SKM-1 (cell line): Measurements from ENCODE around the gene RAD51B.

Source experiments
- DNase-seq: peaks from one replicate; lab custom pipeline; 2025; ENCODE audit not compliant: unreplicated experiment; lab: John Stamatoyannopoulos, UW

The RAD51B gene

DNA sequence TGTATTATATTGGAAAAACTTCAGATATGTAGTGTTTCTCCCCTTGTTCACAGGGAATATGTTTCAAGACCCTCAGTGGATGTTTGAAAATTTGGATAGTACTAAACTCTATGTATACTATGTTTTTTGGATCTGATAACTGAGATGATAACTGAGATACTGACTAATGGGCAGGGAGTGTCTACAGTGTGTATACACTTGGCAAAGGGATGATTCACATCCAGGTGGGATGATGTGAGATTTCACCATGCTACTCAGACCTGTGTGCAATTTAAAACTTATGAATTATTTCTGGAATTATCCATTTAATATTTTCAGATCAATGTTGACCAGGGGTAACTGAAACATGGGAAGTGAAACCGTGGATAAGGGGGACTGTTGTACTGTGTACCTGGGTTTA is 13.8 kb downstream of the RAD51B start:
- no peak for DNase-seq

DNA sequence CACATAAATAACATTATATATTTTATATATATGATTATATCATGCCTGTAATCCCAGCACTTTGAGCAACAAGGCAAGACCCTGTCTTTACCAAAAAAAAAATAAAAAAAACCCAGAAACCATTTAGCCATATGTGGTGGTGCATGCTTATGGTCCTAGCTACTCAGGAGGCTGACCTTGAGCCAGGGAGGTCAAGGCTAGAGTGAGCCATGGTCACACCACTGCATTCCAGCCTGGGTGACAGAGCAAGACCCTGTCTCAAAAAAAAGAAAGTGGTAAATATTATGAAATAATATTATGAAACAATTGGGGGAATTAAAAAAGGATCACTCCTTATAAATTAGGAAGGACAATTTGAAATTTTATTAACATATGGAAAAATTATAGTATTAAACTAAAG is 16.0 kb downstream of the RAD51B start:
- DNase-seq: no peak

DNA sequence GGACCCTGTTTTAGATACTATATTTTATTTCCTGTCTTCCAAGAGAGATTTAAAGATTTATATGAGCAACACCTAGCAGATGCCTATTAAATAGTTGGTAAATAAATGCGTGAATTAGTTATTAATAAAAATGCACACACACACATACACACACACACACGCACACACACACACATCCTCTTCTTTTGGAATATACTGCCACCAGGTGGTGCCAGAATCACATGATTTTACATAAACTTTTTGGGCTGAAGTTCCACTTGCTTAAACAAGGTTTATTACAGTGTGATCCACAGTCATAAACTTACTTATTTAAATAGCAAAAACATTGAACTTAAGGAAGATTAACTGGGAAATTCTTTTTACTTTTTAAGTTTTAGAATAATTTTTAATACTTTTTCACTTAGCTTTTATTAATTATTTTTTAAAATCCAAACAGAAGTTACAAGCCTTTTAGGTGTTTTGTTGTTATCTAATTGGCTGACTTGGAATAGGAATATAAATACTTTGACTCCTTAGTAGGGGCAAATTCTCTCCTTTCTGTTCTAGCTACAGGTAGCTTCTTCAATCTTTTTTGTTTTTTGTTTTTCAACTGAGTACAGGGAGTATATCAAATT is 17.5 kb downstream of the RAD51B start:
- no peak for DNase-seq

DNA sequence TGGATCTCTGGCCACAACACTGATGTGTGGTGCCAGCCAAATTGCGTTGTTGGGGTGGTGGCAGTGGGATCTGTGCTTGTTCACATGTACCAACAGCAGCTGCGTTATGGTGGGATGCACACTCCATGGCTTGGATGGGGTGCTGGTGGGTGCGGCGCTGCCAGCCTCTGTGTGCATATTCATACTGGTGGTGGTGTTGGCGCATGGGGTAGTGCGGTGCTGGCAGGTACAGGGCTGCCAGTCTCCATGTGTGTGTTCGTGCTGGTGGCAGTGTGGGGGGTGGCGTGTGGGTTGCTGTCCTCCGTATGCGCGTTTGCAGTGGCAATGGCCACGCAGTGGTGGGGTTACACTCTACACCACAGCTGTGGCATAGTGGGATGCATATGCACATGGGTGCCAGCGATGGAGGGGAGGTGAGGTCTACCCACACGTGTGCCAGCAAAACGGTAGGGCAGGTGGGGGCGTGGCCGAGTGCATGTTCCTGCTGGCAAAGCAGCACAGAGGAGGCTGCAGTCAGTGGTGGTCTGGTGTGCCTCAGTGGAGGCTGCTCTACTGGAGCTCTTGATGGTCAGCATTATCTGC is 26.5 kb downstream of the RAD51B start:
- DNase-seq: no peak

DNA sequence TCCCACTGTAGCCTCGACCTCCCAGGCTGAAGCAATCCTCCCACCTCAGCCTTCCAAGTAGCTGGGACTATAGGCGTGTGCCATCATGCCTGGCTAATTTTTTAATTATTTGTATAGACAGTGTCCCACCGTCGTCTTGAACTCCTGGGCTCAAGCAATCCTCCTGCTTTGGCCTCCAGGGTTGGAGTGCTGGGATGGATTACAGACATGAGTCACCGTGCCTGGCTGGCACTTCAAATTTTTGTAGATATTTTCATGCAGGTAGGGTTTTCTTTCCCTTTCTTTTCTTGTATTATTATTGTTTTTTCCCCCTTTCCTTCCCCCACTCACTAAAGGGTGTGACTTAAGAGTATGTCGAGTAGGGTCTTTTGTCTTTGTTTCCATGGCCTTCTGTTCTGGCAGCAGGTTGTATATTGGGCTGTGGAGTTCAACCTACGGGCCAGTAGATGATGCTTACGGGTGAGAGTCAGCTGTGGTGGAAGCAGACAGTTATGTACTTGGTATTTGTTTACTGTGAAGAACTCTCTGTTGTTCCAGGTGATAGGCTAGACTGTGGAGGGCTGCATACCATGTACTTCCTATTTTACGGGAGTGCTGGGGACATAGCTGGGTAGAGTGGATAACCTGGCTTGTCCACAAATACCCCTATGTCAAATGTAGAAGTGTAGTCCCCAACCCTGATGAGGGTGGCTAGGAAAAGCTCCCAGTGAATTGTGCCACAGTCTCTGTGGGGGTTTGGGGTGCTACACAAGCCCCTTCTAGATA is 30.7 kb downstream of the RAD51B start:
- no peak for DNase-seq

DNA sequence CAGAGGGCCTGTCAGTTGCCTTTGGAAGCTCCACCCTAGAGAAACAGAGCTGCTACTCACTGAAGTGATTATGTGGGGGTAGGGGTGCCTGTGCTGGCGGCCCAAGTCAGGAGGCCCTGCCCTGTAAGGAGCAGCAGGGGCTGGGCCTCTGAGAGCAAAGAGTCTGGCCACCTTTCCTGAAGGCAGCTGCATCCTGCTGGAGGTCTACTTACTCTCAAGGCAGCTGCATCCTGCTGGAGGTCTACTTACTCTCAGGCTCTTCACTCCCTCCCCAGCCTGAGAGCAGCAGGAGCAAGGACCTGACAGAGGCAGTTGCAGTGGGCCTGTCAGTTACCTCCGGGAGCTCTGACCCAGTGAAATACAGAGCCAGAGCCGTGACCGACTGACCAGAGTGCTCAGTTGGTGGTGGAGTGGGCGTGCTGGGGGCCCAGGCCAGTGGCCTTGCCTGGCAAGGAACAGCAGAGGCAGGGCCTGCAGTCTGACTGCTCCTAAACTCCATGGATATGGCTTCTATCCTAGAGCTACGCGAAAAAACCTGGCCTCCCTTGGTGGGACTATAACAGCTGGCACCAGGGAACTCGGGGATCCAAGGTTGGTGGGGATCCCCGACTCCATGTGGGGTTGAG is 32.3 kb downstream of the RAD51B start:
- no peak for DNase-seq

DNA sequence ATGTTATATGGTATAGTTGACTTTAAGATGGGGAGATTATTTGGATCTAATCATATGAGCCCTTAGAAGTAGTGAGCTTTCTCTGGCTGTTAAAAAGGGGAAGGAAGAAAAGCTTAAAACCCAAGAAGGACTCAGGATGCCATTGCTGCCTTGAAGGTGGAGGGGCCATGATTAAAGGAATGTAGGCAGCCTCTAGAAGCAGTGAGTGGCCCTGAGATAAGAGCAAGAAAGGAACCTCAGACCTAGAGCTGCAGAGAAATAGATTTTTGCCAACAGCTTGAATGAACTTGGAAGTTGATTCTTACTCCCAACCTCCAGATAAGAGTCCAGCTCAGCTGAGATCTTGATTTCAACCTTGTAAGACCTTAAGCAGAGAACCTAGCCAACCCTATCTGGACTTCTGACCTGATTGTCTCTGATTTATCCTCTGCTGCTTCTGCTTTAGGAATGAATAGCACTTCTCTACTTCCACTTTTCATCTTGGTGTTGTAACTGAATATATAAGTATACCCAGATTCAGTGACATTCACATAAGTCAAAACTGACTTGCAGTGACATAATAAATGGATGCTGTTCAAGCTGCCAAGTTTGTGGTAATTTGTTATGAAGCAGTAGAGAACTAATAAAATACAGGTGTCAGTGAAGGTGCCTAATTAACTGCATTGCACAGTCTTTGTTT is 33.5 kb downstream of the RAD51B start:
- no peak for DNase-seq

DNA sequence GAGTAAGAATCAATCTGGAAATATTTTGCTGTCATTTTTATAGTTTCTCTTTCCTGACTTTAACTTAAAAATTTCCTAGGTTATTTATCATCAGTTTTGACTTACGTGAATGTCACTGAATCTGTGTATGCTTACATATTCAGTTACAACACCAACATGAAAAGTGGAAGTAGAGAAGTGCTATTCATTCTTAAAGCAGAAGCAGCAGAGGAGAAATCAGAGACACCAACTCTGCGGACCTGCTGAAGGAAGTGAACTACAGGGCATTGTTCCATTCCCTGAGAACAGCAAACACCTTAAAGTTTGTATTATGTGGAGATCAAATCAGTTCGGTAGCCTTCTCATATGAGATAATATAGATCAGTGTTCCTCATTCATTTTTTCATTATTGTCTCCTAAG is 34.1 kb downstream of the RAD51B start:
- no peak for DNase-seq

DNA sequence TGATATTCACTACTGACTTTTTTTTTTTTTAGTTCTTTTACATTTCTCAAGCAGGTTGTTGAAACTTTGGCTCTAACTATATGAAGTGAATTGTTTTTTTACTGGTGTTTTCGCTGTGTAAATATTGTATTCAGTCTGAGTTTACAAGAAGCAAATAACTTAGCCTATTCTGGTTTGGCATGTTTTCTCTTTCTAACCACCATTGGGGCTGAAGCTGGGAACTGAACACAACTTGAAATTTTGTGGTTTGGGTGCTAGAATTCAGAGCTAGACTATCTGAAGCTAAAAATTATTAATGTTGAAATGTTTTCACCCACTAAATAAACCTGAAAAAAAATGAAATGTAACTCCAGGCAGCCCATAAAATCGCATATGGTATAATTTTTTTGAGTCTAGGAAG is 37.2 kb downstream of the RAD51B start:
- DNase-seq: no peak

DNA sequence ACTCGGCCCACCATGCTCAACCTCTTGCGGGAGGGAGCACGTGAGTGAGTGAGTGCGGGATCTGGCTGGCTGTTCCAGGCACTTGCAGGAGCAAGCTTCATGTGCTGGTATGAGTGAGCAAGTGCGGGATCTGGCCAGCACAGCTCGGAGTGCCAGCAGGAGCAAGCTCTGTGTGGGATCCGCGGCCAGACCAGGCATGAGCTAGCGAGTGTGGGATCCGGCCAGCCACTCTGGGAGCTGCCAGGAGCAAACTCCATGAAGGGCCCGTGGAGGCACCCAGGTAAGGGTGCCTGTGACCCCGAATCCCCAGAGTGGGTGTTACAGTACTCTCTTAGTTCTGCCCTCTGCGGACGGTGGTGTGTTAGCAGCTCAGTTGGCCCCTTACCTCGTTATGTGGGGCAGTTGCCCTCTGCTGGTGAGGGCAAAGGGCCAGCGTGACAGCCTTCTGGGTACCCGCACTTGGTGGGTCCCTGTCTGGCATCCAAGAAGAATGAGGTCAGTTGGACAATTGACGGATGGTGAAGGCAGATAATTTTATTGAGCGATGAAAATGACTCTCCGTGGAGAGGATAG is 38.3 kb downstream of the RAD51B start:
- no peak for DNase-seq

DNA sequence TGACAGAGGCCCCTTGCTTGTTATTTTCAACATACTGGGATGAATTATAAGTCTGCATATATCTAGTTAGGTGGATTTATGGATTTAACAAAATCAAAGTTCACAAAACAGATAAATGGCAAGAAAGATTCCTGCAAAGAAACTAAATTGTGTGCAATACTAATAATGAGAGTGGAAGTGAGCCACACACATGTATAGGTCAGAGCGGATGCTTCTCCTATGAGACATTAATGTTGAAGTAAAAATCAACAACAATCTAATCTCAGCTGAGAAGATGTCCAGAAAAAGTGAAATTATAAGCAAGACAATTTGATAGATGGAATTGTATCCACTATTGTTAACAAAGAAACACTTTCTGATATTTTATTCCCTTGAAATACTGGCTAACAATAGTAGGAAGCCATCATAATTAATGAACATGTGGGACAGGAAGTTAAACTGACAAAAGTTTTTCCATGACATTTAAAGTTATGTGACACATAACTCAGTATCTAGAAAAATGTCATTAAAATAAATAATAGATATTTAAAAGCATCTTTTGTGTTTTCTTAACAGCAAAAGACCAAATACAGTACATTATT is 39.7 kb downstream of the RAD51B start:
- DNase-seq: no peak

DNA sequence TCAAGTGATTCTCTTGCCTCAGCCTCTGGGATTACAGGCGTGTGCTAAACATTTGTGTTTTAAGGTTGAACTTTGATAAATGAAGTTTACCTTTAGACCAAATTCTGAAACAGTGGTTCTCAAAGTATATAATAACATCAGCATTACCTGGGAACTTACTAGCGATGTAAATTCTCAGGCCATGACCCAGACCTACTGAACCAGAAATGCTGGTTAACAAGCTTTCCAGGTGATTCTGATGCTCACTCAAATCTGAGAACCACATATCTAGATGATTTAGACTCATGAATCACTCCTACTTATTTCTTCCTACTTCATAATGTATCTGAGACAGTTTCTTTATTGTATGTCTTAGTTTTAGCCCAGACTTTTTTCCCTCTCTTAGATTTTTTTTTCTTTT is 43.6 kb downstream of the RAD51B start:
- no peak for DNase-seq

DNA sequence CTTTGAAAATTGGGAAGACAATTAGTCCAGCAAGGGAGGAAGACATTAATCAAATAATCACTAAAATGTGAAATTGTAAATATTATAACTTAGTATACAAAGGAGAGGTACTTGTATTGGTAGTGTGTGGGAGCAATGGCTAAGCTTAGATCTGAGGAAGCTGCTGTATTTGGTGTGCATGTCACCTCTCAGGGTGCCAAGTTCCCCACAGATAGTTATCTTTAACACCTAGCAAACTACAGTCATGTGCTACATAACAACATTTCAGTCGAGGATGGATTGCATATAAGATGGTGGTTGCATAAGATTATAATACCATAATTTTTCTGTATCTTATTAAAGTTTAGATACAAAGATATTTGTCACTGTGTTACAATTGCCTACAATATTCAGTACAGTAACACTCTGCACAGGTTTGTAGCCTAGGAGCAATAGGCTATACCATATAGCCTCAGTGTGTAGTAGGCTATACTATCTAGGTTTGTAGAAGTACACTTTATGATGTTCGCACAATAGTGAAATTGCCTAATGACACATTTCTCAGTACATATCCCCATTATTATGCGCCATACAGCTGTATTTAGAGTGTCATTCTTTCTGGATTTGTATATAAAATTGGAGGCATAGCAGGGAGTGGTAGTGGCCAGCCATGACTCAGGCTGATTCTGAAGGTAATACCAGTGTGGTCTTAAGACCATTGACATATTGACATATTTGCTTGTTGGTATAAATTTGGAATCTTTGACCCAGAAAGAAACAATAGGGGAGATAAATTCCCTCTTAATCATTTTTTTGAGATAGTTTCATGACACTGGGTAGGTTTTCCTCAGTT is 55.8 kb downstream of the RAD51B start:
- no peak for DNase-seq

DNA sequence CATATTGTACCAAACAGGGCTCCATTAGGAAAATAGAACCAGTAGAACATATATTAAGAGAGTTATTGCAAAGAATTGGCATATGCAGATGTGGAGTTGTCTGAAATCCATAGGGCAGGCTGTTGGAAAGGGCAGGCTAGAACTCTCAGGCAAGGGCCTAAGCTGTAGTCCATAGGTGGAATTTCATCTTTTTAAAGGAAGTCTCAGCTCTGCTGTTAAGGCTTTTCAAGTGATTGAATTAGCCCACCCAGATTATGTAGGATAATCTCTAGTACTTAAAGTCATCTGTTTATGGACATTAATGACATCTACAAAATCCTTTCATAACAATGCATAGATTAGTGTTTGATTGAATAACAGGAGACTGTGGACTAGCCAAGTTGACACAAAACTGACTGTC is 59.4 kb downstream of the RAD51B start:
- DNase-seq: no peak

DNA sequence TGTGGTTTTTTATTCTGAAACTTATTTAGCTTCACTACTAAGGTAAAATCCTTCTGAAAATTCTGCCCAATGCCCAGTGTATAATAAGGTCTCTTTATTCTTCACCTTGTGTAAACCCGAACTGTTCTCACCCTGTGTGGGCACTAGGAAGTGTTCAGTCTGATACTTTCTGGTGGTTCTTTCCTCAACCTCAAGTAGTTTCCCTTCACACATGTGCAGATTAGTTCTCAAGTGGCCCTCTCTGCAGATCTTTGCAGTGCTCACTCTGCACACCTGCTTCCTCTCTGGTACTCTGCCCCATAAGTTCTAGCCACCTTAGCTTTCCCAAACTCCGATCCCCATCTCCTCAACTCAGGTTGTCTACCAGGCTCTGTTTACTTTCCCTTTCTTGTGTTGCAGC is 61.6 kb downstream of the RAD51B start:
- no peak for DNase-seq

DNA sequence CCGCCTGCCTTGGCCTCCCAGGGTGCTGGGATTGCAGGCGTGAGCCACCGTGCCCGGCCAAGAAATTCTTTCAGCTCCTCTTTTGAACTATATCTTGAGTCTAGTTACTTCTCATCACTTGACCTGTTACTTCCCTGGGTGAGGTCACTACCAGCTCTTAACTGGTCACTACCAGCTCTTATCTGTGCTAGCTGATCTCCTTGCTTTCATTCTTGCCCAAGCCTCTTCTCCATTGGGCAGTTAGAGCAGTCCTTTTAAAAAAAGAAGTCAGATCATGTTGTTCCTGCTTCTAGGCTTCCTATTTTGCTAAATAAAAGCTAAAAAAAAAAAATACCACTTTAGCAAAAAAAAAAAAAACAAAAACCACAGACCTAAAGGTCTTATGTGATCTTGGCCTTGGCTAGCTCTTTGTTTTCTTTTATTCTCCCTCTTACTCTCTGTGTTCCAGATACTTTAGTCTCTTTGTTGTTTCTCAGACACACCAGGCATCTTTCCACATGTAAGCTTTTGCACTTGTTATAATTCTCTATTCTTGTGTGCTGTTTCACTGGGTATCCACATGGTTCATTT is 63.5 kb downstream of the RAD51B start:
- DNase-seq: no peak

DNA sequence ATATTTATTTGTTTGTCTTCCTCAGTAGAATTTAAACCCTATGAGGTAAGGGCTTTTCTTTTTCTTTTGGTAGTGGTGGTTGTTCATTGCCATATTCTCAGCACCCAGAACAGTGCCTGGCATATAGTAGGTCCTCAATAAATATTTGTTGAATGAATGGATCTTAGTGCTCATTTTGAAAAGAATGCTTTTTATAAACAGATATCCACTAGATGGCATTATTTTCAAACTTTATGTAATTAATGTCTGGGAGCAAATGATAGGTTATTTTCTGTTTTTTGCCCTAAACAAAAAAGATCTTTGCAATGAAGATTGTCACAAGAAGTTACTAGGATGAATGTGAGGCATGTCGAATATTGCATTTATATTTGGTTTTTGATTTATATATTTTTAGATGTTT is 64.1 kb downstream of the RAD51B start:
- DNase-seq: no peak

DNA sequence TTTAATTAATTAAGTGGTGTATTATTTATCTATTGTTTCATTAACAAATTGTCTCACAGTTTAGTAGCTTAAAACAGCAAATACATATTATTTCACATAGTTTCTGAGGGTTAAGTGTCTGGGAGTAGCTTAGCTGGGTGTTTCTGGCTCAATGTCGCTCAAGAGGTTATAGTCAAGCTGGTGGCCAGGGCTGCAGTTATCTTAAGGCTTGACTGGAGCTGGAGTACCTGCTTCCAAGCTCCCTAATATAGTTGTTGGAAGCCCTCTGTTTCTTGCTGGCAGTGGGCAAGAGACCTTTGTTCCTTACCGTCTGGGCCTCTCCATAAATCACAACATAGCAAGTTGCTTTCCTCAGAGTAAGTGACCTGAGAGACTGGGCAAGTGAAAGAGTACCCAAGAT is 66.6 kb downstream of the RAD51B start:
- DNase-seq: no peak

DNA sequence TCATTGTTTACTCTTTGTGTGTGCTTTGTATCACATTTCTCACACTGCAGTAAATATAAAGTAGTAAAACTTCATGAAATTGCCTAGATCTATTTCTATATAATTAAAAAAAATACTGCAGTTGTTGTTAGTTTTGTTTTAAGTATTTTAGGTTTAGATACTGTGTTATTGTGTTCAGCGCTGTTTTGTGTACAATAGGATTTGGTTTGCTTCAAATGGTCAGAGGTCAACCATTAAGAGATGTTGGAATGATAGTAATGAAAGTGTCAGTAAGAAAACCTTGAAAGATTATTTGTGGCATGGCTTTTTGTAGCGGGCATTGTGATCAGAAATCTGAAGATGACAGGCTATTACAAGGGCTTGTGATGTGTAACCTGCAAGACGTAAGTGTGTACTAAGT is 67.9 kb downstream of the RAD51B start:
- no peak for DNase-seq

DNA sequence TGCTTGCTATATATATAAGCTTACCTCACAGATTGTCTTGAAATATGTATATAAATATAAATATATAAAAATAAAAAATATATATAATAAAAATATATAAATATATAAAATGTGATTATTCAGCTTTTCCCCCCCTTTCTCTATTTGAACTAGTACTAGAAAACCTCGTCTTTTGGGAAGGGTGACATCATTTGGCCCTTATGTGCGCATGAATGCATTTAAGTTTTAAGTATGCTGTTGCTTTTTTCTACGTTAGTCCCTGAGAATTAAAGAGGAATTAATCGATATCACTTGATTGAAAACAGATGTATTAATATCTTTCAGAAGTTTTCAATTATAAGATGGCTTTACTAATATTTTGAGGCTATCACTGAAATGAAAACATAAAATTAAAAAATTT is 69.9 kb downstream of the RAD51B start:
- DNase-seq: no peak
